GM21529 (cell line): ENCODE results near the gene ADM5.

ENCODE experiments used
- ATAC-seq: cut with Tn5 transposase; IDR thresholded peaks from one replicate; pipeline ENCODE4 v1.9.1; 2021; ENCODE audit not compliant: unreplicated experiment

Gene ADM5

DNA sequence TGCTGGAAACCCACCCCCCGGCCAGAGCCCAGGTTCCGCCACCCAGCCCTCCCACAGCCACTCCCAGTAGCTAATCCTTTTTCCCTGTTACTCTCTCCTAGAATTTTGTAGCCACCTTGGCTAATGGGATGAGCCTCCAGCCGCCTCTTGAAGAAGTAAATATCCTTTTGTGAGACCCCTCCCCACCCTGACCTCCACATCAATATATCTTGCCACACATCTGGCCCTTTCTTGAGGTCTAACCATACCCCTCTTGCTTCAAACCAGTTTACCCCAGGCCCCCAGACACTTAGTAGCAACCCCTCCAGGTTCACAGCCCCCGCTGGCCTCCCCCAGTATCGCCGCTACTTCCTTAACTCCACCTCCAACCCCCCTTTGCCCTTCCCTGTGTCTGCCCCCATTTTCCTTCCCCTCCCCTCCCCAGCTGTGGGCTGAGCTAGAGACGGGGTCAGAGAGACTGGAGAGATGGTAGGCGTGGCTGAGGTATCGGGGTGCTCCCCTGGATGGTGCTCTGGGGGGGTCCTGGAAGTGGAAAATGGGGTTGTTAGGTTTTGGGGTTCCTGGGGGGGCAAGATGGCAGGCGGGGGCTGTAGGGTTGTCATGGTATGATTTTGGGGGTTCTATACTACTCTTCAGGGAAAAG, 9.5 kb upstream of the ADM5 start:
- ATAC-seq, result no peak

DNA sequence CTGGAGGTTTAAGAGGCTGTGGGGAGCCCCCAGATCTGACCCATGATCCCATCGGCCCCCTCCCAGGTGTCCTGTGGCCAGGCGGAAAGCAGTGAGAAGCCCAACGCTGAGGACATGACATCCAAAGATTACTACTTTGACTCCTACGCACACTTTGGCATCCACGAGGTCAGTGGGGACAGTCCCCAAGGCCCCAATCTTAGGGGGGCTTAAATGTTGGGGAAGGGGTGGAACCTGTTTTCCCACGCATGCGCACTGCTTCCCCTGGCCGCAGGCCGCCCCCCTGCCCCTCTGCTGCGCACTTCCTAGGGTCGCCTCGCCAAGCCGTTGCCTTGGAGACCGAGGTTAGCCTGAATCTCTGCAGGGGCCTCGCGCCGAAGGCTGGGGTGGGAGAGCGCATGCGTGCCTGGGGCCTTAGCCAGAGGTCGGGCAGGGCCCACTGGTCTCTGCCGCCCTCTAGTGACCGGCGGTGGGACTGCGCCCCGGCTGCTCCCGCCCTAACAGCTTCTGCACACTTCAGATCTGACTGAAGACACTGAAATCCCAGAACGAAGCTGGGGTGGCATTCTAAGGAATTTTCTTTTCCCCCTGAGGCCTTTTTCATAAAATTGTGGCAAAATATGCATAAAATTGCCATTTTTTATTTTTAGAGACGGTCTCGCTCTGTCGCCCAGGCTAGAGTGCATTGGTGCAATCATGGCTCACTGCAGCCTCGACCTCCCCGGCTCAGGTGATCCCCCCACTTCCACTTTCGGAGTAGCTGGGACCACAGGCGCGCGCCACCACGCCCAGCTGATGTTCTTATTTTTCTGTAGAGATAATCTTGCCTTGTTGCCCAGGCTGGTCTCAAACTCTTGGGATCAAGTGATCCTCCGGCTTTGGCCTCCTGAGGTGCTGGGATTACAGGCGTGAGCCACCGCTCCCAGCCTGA, 8.7 kb upstream of the ADM5 start:
- ATAC-seq, result no peak

DNA sequence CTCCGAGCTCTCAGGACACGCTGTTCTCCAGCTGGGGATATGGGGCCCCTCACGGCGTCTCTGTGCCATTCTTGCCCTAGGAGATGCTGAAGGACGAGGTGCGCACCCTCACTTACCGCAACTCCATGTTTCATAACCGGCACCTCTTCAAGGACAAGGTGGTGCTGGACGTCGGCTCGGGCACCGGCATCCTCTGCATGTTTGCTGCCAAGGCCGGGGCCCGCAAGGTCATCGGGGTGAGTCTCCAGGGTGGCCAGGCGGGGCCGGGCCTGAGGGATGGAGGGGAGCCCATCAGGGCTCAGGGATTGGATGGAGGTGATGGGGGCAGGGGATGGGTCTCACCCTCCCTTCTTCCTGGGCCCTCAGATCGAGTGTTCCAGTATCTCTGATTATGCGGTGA, 7.6 kb upstream of the ADM5 start:
- ATAC-seq, result no peak

DNA sequence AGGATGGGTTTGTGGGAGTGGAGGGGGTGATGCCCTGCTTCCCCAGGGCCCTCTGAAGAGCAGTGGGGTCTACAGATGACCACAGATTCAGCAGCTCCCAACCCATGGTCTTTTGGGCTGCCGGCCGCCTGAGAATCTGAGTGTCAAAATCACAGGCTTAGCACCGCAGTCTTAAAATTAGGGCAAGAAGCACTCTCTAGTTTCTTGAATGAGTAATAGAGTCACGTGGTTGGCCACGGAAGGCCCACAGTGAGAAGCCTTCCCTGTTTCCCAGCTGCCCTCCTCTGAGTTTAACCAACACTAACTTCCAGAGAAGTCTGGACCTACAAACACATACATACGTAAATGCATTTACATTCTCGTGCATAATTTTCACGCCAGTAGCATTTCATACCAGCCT, 7.1 kb upstream of the ADM5 start:
- ATAC-seq, result no peak

DNA sequence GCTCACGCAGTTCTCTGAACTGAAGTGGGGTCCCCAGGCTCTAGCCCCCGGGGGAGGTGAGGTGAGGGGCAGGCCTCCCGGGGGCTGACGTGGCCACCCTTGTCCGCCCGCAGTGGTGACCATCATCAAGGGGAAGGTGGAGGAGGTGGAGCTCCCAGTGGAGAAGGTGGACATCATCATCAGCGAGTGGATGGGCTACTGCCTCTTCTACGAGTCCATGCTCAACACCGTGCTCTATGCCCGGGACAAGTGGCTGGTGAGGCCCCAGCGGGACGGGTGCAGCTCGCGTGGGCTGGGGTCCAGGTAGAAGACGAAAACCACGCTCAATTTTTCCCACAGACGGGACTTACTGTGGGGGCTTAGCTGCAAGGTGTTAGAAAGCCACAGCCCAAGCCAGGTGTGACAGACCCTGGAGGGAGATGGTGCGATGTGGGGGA, 5.6 kb upstream of the ADM5 start:
- ATAC-seq, result no peak

DNA sequence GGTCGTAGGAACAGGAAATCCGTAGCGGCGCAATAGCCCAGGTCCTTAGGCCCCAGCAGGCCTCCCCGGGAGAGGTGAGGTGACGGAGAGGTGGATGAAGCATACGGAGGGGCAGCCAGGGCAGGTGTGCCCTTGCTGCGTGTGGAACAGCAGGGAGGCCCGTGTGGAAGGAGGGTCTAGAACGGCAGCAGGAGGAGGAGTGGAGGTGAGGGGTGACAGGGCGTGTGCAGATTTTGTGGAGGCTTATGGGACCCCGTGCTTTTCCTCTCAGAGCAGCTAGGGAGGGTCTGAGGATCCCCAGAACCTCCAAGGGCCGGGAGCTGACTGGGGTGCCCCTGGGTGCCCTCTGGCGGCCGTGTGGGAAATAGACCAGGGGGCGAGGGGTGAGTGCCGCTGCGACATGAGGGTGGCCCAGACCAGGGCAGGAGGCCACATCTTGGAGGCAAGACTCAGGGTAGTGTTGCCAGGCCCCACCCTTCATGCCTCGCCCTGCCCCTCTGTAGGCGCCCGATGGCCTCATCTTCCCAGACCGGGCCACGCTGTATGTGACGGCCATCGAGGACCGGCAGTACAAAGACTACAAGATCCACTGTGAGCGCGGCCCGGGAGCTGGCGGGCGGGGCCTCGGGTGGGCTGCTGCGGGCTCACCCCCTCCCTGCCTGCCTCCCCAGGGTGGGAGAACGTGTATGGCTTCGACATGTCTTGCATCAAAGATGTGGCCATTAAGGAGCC, 5.0 kb upstream of the ADM5 start:
- no peak for ATAC-seq

DNA sequence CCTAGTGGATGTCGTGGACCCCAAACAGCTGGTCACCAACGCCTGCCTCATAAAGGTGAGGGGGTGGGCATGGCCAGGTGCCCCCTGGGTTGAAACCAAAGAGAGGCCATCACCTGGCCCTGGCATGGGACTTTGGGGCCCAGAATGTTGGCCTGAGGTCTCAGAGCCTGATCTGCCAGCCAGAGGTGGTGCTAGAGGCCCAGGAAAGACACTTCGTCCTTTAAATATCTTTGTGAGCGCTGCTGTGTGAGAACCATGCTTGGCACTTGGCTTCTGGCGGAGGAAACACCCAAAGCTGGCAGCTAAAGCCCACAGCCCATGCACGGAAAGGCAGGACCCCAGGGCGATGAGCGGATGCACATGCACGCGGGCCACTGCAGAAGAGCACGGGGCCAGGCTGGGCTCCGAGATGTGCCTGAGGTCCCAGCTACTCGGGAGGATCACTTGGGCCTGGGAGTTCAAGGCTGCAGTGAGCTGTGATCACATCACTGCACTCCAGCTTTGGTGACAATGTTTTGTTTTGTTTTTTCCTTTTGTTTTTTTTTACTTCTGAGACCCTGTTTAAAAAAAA, 4.3 kb upstream of the ADM5 start:
- ATAC-seq, result no peak

DNA sequence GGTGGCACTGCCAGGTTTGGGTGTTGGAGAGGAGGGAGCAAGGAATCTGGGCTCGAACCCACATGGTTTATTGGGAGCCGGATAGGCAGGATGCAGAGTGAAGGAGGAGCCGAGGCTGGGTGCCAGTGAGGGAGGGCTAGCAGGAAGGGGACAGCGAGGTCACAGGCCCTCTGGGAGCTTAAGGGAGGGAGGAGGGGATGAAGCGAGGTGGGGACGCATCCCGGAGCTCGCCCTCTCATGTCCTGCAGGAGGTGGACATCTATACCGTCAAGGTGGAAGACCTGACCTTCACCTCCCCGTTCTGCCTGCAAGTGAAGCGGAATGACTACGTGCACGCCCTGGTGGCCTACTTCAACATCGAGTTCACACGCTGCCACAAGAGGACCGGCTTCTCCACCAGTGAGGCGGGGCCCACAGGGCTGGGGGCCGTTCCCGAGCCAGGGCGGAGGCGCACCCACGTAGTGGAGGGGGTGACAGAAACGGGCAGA, 3.5 kb upstream of the ADM5 start:
- ATAC-seq, result no peak

DNA sequence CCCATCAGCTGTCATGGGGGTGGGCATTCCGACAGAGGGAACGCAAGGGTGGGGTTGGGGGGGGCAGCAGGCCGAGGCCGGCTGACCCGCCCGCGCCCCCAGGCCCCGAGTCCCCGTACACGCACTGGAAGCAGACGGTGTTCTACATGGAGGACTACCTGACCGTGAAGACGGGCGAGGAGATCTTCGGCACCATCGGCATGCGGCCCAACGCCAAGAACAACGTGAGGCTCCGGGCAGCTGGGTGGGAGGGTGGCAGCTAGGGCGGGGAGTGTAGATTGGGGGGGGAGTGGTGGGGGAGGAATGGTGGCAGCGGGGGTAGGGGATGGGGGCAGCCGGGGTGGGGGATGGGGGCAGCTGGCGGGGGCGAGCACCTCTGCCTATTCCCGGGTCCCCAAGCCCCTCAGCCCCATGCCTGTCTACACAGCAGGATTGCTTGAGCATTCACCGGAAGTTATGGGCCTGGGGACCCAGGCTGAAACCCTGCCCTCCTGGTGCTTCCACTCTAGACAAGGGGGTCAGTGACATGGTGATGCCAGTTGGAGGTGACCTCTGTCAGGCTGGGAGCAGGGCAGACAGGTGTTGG, 2.8 kb upstream of the ADM5 start:
- ATAC-seq, result no peak

DNA sequence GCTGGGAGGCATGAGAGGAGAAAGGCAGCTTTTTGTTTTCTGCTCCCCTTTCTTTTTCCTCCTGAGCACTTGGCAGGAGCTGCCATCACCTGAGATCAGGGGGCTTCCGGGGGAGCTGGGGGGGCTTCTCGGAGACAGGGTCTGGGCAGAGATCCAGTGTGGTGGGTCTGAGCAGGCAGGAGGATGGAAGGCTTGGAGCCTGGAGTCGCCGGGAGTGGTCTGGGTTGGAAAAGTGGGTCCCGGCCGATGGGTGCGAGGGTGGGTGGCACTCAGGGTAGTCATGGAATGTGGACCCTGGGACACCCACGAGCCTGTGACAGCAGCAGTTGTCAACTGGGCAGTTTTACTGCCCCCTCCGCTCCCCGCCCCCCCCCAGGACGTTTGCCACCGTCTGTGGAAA, 2.2 kb upstream of the ADM5 start:
- ATAC-seq, result no peak

DNA sequence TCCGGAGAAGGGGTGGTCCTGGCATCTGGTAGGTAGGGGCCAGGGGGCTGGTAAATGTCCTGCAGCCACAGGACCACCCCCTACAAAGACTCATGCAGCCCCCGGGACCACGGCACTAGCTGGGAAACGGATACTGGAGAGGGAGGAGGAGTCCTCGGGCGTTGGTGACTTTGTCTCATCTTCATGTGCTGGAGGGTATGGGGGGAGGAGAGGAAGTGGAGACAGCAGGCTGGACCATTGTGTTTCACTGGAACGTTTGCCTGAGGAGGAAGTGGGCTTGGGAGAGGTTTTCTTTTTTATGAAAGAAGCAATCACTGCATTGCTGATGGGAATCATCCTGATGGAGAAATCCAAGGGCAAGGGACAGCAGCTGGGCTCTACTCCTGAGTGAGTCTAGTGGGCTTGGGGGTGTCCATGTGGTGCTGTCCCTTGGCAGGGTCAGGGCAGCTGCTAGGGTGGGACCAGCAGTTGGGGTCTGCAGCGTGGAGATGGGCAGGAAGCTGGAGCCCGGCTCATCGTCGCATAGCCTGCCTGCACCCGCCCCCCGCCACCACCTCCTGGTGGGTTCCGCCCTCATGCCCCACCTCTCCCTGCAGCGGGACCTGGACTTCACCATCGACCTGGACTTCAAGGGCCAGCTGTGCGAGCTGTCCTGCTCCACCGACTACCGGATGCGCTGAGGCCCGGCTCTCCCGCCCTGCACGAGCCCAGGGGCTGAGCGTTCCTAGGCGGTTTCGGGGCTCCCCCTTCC, 1.7 kb upstream of the ADM5 start:
- no peak for ATAC-seq

DNA sequence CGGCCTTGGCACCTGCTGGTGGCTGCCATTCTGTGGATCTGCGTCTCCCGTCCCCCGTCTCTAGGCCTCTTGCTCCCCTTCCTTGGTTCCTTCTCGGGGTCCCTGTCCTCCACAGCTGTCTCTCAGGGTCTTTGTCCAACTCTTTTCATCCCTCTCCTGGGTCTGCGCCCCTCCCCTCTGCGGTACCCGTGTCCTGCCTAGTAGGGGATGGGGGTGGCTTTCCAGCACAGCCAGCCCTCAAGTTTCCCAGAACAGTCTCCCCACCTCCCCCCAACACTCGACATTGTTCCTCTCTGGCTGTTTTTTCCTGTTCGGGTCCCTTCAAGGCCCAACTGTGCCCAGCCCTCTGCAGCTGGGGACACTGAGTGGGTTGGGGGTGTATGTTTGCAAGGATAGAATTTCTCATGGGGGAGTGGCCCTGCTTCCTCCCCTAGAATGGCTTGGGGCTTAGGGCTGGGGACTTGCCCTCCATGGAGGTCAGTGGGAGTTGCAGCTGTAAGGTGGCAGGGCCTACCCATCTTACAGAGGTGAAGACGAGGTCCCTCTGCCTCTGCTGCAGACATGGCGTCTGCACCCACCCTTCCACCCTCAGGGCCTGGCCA, 762 bp upstream of the ADM5 start:
- no peak for ATAC-seq

DNA sequence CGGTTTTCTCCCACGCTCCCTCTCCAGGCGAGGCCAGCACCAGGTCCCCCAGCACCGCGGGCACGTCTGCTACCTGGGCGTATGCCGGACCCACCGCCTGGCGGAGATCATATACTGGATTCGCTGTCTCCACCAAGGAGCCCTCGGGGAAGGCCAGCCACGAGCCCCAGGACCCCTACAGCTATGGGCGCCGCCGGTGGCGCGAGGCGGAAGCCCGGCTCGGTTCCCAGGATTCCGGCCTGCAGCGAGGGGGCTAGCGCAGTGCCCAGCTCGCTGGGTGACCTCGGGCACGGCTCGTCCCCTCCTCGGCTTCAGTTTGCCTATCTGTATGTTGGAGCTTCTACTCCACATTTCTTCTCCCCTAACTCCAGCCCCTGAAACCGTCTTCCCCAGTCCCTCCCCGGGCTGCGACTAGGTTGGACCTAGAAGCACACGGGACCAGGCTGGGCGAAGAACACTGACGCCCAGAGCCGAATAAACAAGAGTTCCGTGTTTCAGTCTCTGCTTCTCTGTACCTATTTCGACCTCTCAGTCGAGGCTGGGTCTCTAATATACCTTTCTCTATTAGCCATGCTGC, 773 bp downstream of the ADM5 start:
- no peak for ATAC-seq

DNA sequence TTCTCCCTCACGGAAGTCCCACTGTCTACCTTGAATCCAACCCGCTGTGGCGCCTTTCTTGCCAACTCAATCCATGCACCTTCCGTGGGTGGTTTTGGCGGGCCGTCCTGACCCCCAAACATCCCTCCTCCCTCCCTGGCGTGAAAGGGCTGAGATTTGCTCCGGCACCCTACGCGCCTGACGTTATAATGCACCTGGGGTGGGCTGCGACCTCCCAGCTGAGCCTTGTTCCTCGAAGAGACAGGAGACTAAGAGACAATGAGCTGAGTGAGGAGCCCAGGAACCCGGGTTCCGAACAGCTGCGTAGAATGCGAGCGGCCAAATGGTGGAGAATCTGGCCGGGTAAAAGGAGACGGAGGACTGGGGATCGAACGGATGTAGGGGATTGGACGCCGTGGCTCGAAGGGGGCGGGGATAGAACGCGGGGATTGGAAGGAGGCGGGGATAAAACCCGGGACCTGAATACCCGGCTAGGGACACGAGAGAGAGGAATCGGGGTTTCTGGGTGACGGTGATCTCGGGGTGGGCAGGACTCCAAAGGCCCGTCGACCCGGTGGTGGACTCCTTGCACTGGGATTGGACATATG, 1.4 kb downstream of the ADM5 start, which contains the start of gene CPT1C:
CPT1C (plus strand) TSS at position 461 of the 587 bp plus-strand sequence. CDS start 1,137 bp downstream, outside the sequence.
- ATAC-seq, result no peak

DNA sequence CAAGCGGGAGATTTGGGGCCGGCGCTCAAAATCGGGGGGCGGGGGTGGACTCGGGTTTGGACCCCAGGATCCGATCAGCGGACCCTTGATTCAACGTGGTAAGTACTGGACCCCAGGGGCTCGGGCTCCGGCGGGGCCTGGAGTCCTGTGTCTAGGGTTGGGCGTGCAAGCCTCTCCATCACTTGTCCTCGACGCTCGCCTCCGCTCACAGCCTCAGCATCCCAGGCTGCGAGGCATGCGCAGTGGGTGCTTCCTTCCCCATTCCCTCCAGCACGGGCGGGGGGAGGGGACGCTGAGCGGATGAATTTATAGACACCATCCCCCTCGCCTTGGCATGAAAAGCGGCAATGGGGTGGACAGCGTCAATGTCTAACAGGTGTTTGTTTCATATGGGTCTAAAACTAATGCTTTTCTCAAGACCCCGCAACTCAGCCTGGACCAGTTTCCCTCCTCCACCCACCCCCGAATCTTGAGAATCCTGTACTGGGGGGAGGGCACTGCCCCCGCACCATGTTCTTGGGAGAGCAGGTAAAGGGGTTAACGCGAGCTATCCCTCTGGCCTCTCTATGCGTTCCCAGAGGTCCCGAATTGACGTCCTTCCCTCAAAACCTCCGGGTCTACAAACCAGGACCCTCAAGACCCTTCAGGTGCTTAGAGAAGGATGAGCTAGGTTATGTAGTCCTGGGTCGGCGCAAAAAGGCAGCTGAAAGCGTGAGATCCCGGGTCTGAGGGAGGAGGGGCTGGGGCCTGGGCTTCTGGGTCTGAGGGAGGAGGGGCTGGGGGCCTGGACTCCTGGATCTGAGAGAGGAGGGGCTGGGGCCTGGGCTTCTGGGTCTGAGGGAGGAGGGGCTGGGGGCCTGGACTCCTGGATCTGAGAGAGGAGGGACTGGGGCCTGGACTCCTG, 2.1 kb downstream of the ADM5 start:
- ATAC-seq, result no peak

DNA sequence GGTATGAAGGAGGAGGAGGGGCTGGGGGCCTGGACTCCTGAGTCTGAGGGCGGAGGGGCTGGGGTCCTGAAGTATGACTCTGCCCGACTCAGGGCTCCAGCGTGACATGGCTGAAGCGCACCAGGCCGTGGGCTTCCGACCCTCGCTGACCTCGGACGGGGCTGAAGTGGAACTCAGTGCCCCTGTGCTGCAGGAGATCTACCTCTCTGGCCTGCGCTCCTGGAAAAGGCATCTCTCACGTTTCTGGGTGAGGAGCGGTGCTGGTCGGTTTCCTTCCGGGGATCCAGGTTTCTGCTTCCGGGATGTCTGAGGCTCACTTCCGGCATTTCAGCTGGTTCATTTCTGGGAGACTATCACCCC, 2.7 kb downstream of the ADM5 start:
- ATAC-seq, result no peak

DNA sequence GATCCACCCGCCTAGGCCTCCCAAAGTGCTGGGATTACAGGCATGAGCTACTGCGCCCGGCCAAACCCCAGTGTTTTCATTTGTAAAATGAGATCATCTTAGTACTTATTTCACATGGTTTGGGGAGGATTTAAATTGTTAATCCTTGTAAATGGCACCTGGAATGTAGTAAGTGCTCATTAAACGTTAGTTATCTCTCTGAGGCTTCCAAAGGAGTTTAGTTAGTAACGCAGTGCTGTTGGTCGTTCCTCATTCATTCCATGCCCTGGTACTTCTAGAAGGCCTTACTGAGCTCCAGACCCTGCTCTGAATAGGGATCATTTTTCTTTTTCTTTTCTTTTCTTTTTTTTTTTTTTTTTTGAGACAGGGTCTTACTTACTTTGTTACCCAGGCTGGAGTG, 6.7 kb downstream of the ADM5 start:
- no peak for ATAC-seq

DNA sequence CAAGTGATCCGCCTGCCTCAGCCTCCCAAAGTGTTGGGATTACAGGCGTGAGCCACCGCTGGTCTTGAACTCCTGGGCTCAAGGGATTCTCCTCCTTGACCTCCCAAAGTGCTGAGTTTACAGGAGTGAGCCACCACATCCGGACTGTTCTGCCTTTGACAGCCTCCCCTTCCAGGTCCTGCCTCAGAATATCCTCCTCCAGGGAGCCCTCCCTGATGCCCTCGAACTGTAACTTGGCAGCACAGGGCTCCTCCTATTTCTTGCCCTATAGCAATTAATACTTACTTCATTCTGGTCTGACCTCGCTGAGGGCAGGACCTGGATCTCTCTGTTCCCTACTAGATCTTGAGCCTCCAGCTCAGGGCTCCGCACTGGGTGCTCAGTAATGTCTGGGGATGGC, 7.5 kb downstream of the ADM5 start:
- ATAC-seq, result no peak
